Measurements from ENCODE around the gene CP. TPM values are rescaled to one million over a fixed set of nuclear protein-coding genes. Genes with fewer than 3 reads are reported as not detected.

Gene CP
- total and polyA plus RNA-seq, 9 of the 15 experiments (the other 6 are each of a cell fraction or from before 2014, with no cell fraction given), result 0.30 to 0.75 TPM; not detected in 7

DNA sequence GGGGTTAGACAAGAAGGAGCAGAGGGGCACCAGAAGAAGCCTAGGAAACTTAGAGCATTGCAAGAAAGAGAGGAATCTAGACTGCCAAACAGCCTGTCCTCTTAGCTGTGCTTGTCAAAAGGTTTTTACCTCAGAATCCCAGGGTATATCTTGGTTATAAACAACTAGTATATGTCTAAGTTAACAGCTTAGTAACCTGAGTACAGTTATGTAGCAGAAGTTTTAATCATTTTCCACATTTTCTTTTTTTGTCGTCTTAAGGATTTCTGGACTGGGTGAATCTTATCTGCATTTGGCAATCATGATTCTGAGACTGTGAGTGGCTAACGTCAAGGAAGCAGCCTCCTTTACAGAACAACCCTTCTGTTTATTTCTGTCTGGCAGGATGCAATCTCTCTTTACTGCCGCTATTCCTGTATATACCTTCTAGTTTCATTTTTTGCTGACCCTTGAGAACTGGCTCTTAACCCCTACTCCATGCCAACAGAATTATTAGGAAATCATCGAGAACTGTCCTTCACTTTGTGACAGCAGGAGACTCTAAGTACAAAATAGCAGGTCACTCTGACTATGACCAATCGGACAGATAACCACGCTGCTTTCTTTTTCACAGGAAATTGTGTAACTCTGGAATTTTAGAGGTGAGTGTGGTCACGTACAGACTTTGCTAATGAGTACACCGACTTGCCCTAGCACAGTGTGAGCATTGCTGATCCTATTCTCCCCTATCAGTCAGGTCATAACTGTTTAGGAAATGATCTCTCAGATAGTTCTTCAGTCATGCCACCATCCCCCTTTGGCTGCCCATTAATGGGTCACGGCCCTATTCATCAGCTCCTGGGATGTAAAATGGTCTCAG is 3.3 kb upstream of the CP start (continued):
- TF ChIP-seq, protein P1, sequence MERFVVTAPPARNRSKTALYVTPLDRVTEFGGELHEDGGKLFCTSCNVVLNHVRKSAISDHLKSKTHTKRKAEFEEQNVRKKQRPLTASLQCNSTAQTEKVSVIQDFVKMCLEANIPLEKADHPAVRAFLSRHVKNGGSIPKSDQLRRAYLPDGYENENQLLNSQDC (CRISPR knock-in tag; IDR thresholded peaks at IDR 0.05), result no peak
- TF ChIP-seq, protein P2, sequence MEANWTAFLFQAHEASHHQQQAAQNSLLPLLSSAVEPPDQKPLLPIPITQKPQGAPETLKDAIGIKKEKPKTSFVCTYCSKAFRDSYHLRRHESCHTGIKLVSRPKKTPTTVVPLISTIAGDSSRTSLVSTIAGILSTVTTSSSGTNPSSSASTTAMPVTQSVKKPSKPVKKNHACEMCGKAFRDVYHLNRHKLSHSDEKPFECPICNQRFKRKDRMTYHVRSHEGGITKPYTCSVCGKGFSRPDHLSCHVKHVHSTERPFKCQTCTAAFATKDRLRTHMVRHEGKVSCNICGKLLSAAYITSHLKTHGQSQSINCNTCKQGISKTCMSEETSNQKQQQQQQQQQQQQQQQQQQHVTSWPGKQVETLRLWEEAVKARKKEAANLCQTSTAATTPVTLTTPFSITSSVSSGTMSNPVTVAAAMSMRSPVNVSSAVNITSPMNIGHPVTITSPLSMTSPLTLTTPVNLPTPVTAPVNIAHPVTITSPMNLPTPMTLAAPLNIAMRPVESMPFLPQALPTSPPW (CRISPR knock-in tag; IDR thresholded peaks at IDR 0.05), result peak; percentile 23; the same call in 1 of the 2 replicates
- TF ChIP-seq, protein P3, sequence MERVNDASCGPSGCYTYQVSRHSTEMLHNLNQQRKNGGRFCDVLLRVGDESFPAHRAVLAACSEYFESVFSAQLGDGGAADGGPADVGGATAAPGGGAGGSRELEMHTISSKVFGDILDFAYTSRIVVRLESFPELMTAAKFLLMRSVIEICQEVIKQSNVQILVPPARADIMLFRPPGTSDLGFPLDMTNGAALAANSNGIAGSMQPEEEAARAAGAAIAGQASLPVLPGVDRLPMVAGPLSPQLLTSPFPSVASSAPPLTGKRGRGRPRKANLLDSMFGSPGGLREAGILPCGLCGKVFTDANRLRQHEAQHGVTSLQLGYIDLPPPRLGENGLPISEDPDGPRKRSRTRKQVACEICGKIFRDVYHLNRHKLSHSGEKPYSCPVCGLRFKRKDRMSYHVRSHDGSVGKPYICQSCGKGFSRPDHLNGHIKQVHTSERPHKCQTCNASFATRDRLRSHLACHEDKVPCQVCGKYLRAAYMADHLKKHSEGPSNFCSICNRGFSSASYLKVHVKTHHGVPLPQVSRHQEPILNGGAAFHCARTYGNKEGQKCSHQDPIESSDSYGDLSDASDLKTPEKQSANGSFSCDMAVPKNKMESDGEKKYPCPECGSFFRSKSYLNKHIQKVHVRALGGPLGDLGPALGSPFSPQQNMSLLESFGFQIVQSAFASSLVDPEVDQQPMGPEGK (CRISPR knock-in tag; IDR thresholded peaks at IDR 0.05; ENCODE audit: borderline replicate concordance), result no peak
- TF ChIP-seq ZZZ3 (IDR thresholded peaks at IDR 0.05) (no peak), BHLHE40 (IDR thresholded peaks at IDR 0.05; ENCODE audit: low read length) (0 out of 2 replicates have a peak, but pooled peaks have one; percentile 14), ARID1B (IDR thresholded peaks at IDR 0.05) (peak; percentile 61), GATA2 (CRISPR knock-in tag; IDR thresholded peaks at IDR 0.05) (peak; percentile 10; the same call in 1 of the 2 replicates), CBX3 (IDR thresholded peaks at IDR 0.05; ENCODE audit: borderline replicate concordance in 1 of 2, low read length in 2 of 2) (no peak), MAZ (CRISPR knock-in tag; conservative IDR thresholded peaks at IDR 0.05 in 1 of 2, IDR thresholded peaks at IDR 0.05 in 1 of 2) (0 out of 4 replicates have a peak, but pooled peaks of 1 of the 2 experiments have one; percentile 33), GABPB1 (CRISPR knock-in tag; IDR thresholded peaks at IDR 0.05) (no peak), PYGO2 (tag; IDR thresholded peaks at IDR 0.05) (no peak), MED1 (CRISPR knock-in tag; IDR thresholded peaks at IDR 0.05; ENCODE audit: borderline replicate concordance) (no peak), MAFG (tag; conservative IDR thresholded peaks at IDR 0.05) (peak; percentile 59), NFYB (IDR thresholded peaks at IDR 0.05; ENCODE audit: extremely low read depth, insufficient read length) (no peak)
- TF ChIP-seq, protein P4, sequence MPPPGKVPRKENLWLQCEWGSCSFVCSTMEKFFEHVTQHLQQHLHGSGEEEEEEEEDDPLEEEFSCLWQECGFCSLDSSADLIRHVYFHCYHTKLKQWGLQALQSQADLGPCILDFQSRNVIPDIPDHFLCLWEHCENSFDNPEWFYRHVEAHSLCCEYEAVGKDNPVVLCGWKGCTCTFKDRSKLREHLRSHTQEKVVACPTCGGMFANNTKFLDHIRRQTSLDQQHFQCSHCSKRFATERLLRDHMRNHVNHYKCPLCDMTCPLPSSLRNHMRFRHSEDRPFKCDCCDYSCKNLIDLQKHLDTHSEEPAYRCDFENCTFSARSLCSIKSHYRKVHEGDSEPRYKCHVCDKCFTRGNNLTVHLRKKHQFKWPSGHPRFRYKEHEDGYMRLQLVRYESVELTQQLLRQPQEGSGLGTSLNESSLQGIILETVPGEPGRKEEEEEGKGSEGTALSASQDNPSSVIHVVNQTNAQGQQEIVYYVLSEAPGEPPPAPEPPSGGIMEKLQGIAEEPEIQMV (tag; conservative IDR thresholded peaks at IDR 0.05; ENCODE audit: low read depth), result no peak
- TF ChIP-seq, protein P5, sequence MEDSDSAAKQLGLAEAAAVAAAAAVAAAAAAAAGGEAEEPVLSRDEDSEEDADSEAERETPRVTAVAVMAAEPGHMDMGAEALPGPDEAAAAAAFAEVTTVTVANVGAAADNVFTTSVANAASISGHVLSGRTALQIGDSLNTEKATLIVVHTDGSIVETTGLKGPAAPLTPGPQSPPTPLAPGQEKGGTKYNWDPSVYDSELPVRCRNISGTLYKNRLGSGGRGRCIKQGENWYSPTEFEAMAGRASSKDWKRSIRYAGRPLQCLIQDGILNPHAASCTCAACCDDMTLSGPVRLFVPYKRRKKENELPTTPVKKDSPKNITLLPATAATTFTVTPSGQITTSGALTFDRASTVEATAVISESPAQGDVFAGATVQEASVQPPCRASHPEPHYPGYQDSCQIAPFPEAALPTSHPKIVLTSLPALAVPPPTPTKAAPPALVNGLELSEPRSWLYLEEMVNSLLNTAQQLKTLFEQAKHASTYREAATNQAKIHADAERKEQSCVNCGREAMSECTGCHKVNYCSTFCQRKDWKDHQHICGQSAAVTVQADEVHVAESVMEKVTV (CRISPR knock-in tag; IDR thresholded peaks at IDR 0.05), result no peak
- TF ChIP-seq, protein P6, sequence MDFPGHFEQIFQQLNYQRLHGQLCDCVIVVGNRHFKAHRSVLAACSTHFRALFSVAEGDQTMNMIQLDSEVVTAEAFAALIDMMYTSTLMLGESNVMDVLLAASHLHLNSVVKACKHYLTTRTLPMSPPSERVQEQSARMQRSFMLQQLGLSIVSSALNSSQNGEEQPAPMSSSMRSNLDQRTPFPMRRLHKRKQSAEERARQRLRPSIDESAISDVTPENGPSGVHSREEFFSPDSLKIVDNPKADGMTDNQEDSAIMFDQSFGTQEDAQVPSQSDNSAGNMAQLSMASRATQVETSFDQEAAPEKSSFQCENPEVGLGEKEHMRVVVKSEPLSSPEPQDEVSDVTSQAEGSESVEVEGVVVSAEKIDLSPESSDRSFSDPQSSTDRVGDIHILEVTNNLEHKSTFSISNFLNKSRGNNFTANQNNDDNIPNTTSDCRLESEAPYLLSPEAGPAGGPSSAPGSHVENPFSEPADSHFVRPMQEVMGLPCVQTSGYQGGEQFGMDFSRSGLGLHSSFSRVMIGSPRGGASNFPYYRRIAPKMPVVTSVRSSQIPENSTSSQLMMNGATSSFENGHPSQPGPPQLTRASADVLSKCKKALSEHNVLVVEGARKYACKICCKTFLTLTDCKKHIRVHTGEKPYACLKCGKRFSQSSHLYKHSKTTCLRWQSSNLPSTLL (IDR thresholded peaks at IDR 0.05), result no peak
